Stimulated activated CD4-positive, alpha-beta T cell treated with anti-CD3 and anti-CD28 coated beads, TNF-alpha, amount 100 ng/mL, for 1 hour (primary cell): ENCODE results near the gene NBEAL1.
"Not testable (repeated sequence)": the region's sequence is repeated elsewhere in the genome, so short reads cannot be mapped to it uniquely, and the experiment has no call there.

Experiments
- DNase-seq, 3 donors: peaks; one replicate each; pipeline ENCODE4 v3.0.0-alpha.2; 2020; ENCODE audit warnings: low read depth in 3 of 3, low spot score in 1 of 3

The NBEAL1 gene

DNA sequence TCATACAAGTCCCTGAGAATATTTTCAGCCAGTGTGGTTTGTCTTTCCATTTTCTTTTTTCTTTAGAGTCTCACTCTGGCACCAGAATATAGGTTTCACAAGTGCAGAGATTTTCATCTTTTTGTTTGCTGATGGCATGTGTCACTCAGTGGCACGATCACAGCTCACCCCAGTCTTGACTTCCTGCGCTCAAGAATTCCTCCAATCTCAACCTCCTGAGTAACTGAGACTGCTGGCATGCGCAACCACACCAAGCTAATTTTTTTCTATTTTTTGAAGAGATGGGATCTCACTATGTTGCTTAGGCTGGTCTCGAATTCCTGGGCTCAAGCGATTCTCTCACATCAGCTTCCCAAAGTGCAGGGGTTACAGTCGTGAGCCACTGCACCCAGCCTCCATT lies 23.9 kb downstream of the NBEAL1 start:
- no peak for DNase-seq

DNA sequence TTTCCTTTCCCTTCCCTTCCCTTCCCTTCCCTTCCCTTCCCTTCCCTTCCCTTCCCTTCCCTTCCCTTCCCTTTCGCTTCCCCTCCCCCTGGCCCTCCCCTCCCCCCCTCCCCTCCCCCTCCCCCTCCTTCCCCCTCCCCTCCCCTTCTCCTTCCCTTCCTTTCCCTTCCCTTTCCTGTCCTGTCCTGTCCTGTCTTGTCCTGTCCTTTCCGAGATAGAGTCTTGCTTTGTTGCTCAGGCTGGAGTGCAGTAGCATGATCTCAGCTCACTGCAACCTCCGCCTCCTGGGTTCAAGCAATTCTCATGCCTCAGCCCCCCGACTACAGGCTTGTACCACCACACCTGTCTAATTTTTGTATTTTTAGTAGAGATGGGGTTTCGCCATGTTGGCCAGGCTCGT lies 24.5 kb downstream of the NBEAL1 start:
- not testable (repeated sequence) for DNase-seq

DNA sequence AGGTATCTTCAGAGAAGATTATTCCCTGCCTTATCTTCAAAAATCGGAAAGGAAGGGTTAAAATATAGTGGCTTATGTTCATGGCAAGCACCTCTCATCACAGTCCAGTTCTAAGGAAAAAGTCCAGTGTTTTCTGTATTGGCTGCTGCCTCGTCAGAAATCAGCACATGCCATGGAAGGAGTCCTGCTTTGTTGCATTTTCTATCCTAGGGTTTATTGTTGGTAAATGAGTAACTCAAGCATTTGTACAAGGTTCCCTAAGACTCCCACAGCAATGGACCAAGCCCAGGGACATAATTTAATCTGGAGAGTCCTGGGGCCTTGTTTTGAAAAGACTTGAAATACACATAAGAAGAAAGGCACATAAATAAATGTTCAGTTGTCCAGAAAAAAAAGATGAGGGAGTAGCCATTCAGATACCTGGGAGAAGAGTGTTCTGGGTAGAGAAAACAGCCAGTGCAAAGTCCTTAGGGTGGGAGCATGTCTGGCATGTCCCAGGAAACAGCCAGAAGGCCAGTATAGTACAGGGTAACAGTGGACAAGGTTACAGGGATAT lies 26.4 kb downstream of the NBEAL1 start:
- no peak for DNase-seq

DNA sequence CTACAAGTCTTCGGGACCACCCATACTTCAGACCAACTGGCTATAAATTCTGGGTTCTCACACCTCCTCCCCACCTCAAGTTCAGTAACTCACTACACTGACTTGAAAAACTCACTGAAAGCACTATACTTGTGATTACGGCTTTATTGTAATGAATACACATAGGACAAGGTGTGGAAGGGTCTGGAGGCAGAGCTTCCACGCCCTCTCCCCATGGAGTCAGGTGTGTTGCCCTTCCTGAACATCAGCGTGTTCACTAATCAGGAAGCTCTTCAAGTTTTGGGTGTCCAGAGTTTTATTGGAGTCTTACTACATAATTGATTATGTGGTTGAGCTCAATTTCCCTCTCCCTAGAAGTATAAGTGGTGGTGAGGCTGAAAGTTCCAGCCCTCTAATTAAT lies 27.5 kb downstream of the NBEAL1 start:
- DNase-seq: no peak

DNA sequence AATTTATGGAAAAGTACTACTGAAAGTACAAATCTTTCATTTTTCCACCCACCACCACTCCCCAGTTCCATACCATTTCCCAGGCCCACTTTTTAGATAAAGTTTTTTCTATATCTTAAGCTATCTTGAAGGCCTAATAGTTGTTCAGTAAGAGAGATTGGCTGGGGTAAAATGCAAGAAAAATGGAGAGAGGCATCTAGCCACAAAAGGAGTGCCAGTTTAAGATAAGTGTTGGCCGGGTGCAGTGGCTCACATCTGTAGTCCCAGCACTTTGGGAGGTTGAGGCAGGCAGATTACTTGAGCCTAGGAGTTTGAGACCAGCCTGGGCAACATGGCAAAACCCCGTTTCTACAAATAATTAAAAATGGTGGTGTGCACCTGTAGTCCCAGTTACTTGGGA lies 28.6 kb downstream of the NBEAL1 start:
- DNase-seq: no peak

DNA sequence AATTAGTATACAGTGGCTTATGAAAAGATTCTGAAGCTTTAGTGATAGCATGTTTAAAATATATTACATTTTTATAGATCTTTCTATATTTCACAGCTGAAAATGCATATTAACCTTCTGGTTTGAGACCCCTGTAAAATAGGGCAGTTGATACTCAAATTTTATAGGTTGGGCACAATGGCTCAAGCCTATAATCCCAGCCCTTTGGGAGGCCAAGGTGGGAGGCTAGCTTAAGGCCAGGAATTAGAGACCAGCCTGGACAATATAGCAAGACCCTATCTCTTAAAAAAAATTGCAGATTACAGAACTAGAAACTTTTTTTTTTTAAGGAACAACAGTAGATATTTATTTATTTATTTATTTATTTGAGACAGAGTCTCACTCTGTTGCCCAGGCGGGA lies 31.2 kb downstream of the NBEAL1 start:
- DNase-seq: no peak

DNA sequence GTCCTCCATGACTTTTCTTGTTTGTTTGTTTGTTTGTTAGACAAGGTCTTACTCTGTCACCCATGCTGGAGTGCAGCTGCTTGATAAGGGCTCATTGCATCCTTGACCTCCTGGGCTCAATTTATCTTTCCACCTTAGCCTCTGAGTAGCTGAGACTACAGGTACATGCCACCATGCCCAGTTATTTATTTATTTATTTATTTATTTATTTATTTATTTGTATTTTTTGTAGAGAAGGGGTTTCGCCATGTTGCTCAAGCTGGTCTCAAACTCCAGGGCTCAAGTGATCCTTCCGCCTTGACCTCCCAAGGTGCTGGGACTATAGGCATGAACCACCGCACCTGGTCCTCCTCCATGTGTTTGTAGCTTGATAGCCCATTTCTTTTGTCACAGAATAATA lies 37.9 kb downstream of the NBEAL1 start:
- DNase-seq: no peak

DNA sequence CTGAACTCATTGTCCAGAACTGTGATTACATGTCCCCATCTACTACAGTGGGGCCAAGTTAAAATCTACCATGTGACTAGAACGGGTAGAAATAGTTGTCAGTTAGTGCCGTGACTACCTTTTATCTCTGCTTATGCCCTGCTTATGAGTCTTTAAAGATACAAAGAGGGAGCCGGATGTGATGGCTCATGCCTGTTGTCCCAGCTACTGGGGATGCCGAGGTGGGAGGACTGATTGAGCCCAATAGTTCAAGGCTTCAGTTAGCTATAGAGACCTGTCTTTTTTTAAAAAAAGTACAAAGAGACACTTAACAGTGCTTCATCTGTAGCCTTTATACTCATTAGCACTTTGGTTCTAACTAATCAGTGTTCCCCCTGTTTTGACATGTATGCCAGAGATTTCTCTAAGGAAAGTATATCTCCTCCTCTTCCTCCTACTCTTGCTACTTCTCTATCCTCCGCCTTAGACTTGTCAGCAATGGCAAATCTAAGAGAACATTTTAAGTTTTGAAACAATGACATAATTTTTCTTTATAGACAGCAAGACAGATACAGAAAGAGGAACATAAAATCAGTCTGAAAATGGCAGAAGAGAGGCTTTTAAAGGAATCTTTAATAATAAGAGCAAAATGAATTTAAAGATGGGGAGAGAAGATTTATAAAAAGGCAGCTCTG lies 45.0 kb downstream of the NBEAL1 start:
- no peak for DNase-seq

DNA sequence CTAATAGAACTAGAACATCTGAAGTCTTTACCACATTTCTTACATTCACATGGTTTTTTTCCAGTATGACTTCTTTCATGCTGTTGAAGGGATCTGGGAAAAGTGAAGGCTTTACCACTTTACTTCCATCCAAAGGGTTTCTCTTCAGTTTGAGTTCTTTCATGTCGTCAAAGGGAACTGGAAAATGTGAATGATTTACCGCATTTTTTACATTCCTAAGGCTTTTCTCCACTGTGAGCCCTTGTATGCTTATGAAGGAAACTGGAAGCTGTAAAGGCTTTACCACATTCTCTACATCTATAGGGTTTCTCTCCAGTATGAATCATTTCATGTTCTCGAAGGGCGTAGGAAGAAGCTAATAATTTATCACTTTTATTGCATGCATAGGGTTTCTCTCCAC lies 46.7 kb downstream of the NBEAL1 start:
- DNase-seq: no peak

DNA sequence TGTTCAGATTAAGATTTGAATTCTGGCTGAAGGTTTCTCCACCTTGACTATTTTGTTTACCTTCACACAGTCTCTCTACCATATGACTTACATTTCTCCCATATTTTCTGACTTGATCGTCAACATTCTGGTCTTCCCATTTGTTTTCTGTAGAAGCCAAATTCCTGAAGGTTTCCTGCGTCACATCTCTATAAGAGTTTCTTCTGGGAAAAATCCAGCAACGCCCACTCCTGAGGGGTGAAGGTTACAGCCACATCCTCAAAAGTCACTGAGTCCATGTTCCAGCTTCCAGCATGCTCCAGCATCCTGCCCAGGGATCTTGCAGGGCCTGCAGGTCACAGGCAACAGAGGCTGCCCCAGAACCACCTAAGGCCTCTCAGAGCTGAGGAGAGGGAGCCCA lies 47.5 kb downstream of the NBEAL1 start:
- no peak for DNase-seq

DNA sequence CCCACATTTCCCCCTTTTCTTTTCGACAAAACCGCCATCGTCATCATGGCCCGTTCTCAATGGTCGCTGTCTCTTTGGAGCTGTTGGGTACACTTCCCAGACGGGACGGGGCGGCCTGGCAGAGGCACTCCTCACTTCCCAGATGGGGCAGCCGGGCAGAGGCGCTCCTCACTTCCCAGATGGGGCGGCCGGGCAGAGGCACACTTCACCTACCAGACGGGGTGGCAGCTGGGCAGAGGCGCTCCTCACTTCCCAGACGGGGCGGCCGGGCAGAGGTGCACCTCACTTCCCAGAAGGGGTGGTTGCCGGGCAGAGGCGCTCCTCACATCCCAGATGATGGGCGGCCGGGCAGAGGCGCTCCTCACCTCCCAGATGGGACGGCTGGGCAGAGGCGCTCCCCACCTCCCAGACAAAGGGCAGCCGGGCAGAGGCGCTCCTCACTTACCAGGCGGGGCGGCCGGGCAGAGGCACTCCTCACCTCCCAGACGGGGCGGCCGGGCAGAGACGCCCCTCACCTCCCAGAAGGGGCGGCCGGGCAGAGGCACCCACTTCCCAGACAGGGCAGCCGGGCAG lies 51.9 kb downstream of the NBEAL1 start:
- not testable (repeated sequence) for DNase-seq

DNA sequence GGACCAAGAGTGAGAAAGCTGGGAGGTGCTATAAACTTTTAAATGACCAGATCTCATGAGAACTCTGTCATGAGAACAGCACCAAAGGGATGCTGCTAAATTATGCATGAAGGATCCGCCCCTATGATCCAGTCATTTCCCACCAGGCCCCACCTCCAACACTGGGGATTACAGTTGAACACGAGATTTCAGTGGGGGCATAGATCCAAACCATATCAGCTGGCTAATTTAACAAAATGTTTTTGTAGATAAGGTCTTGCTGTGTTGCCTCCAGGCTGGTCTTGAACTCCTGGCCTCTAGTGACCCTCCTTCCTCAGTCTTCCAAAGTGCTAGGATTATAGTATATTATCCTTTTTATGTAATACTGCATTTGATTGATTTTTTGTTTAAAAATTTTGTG lies 56.0 kb downstream of the NBEAL1 start:
- DNase-seq: no peak

DNA sequence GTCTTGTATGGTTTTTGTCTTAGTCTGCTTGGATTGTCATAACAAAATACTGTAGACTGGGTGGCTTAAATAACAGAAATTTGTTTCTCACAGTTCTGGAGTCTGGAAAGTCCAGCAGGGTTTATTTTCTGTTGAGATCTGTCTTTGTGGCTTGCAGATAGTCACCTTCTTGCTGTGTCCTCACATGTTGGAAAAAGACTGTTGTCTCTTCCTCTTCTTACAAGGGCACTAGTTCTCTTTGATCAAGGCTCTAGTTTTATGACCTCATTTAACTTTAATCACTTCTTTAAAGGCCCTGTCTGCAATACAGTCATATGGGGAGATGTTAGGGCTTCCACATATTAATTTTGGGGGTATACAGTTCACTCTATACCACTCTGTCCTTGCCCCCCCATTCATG lies 56.5 kb downstream of the NBEAL1 start:
- no peak for DNase-seq

DNA sequence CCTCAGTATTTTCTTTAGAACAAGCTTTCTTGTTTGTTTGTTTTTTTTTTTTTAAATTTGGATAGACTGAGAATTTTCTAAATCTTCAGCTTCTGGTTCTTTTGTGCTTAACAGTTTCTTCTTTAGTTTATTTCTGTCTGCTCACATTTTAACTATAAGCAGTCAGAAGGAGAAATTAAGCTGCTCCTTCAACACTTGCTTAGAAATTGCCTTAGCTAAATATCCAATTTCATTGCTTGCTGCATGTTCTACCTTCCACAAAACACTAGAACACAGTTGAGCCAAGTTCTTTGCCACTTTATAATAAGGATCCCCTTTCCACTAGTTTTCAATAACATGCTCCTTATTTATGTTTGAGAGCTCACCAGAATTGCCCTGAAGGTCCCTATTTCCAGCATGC lies 57.7 kb downstream of the NBEAL1 start:
- no peak for DNase-seq

DNA sequence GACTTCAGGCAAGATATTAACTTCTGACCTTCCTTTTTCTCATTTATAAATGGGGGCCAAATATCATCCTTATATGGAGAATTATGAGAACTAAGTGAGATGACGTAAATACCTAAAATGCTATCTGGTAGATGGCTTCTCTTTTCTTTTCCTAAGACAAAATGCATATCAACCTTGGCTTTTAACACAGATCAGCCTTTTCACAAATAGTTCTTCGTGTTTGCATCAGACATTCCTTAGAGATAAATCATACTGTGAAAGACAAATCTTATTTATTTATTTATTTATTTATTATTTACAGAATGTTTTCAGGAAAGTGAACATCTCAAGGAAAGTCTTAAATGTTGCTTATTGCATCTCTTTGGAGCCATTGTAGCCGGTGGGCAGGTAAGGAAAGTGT lies 62.8 kb downstream of the NBEAL1 start:
- no peak for DNase-seq

DNA sequence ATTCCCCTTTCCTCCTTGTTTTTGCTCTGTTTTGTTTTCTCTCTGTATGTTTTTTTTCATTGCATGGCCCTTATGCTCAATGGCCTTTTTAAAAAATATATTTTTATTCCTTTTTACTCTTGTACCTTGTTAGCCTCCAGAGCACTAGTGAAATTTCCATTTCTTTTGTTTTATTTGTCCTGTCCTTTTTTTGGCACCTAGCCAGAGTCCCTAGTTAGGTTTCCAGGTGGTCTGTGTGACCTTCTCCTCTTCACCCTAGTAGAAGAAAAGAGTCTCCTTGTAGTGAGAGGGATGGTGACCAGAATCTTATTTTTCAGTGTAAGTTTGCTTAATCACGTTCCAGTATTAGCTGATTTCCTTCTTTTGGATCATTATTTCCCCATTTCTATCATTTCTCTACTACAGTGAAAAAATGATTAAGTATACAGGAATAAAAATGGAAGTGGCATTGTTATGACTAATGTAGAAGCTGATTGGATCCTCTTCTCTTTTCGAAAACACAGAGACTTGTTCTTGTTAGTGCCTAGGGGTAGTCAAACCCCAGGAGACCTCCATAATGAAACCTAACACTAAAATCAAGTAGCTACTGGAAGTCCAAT lies 65.9 kb downstream of the NBEAL1 start:
- no peak for DNase-seq

DNA sequence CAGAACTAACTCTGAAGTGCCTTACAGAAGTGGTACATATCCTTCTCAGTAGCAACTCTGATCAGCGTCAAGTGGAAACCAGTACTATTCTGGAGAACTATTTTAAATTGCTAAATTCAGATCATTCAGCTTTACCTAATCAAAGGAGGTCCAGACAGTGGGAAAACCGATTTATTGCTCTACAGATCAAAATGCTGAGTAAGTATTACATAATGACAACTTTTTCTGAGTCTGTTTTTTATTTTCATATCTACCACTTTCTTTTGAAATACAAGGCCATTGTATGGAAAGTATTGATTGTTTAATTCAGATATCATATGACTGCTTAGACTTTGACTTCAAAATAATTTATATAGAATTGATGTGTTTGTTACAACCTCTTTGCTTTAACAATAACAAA lies 68.7 kb downstream of the NBEAL1 start:
- DNase-seq: no peak

DNA sequence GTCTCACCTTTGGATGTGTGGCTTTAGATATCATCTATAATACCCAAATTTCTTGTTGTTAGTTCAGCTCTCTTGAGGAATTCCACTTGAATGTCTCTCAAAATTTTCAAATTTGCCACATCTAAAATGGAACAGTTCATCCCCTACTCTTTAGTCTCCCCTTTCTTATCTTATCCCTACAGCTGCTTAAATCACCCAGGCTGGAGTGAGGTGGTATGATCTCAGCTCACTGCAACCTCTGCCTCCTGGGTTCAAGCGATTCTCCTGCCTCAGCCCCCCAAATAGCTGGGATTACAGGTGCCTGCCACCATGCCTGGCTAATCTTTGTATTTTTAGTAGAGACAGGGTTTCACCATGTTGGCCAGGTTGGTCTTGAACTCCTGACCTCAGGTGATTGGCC lies 71.7 kb downstream of the NBEAL1 start:
- not testable (repeated sequence) for DNase-seq

DNA sequence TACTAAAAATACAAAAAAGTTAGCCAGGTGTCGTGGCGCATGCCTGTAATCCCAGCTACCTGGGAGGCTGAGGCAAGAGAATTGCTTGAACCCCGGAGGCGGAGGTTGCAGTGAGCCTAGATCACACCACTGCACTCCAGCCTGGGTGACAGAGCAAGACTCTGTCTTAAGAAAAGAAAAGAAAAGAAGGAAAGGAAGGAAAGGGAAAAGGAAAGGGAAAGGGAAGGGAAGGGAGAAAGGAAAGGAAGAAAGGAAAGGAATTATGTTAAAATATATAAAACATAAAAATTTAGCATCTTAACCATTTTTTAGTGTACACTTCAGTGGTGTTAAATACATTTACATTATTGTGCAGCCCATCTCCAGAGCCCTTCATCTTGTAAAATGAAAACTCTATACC lies 76.0 kb downstream of the NBEAL1 start:
- DNase-seq: not testable (repeated sequence)

DNA sequence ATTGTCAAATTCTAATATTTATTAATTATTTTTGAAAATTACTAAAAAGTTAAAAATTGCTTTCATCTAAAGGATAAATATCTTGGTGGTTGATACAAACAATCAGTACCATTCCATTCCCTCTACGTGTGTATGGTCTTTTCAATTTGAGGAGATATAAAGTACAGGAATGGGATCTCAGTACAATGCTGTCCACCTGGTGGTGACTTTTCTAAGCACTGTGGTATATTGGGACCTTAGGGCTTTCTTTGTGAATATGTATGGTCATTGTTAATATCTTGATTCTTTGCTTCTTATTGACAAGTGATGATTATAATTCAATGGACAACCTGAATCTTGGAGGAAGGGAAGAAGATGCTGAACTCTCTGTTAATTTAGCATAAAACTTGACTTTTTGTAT lies 83.1 kb downstream of the NBEAL1 start:
- no peak for DNase-seq

DNA sequence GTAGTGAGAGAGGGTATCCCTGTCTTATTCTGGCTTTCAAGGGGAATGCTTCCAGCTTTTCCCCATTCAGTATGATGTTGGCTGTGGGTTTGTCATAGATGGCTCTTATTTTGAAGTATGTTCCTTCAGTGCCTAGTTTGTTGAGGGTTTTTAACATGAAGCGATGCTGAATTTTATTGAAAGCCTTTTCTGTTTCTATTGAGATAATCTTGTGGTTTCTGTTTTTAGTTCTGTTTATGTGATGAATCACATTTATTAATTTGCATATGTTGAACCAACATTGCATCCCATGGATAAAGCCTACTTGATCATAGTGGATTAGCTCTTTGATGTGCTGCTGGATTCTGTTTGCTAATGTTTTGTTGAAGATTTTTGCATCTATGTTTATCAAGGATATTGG lies 87.7 kb downstream of the NBEAL1 start:
- DNase-seq: not testable (repeated sequence)

DNA sequence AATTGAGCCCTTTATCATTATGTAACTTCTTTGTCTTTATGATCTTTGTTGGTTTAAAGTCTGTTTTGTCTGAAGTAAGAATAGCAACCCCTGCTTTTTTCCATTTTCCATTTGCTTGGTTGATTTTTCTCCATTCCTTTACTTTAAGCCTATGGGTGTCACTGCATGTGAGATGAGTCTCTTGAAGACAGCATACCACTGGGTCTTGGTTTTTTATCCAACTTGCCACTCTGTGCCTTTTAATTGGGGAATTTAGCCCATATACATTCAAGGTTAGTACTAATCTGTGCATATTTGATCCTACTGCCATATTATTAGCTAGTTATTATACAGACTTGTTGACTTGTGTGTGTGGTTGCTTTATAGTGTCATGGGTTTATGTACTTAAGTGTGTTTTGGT lies 89.6 kb downstream of the NBEAL1 start:
- no peak for DNase-seq

DNA sequence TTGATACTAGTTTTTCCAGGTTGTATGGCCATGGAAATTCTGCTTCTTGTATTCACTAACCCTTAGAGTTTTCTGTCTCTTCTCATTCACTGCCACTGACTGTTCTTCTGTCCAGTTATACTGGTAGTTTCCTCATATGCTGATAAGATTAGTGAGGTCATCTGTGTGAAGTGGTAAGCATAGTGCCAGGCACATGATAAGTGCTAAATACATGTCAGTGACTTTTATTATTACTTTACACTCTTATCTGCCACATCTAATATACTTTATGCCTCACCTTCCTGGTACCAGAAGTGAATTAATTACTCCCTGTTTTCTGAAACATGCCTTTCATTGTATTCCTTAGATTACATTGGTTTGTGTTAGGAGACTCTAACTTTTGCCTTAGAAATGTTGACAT lies 91.3 kb downstream of the NBEAL1 start:
- no peak for DNase-seq
